HepG2 (cell line): ENCODE results near the gene PRSS53. TPM values are rescaled to one million over a fixed set of nuclear protein-coding genes. Genes with fewer than 3 reads are reported as not detected.
A peak's percentile ranks its signal among the peaks of the same experiment; 100 is the strongest.

Experiments used
- ATAD3A ChIP-seq: sonication (generic); formaldehyde crosslinking; IDR thresholded peaks from 2 replicates; pipeline ENCODE4 v1.4.0; 2020; ENCODE audit warnings: missing genetic modification reagents
- FOXC1 ChIP-seq: sonication (generic); formaldehyde crosslinking; IDR thresholded peaks from 2 replicates; pipeline ENCODE4 v1.8.0; 2022; ENCODE audit warnings: mild to moderate bottlenecking, missing genetic modification reagents, borderline replicate concordance
- FOXK2 ChIP-seq: fragments of 450-650 bp; IDR thresholded peaks from 2 replicates; pipeline ENCODE4 v1.6.1; 2016
- FOXP1 ChIP-seq, 2 experiments: fragments of 450-650 bp in 1 of 2; IDR thresholded peaks; 2 replicates each; pipeline ENCODE4 v1.6.1; 2017 to 2018; ENCODE audit warnings: antibody characterized with exemption in 1 of 2
- IRF2 ChIP-seq: IDR thresholded peaks from 2 replicates; pipeline ENCODE4 v1.6.1; 2018; ENCODE audit warnings: missing genetic modification reagents, missing compliant biosample characterization
- MTA1 ChIP-seq: sonication (generic); formaldehyde crosslinking; IDR thresholded peaks from 2 replicates; pipeline ENCODE4 v1.4.0; 2020; ENCODE audit warnings: missing genetic modification reagents, mild to moderate bottlenecking, borderline replicate concordance
- MTF1 ChIP-seq: sonication (generic); formaldehyde crosslinking; IDR thresholded peaks from 2 replicates; pipeline ENCODE4 v1.5.0; 2020; ENCODE audit warnings: missing genetic modification reagents
- NCOA1 ChIP-seq: sonication (generic); formaldehyde crosslinking; IDR thresholded peaks from 2 replicates; pipeline ENCODE4 v1.9.0; 2021; ENCODE audit warnings: missing genetic modification reagents
- NCOA2 ChIP-seq: sonication (generic); formaldehyde crosslinking; IDR thresholded peaks from 2 replicates; pipeline ENCODE4 v1.8.0; 2022; ENCODE audit warnings: inconsistent platforms
- SSRP1 ChIP-seq: IDR thresholded peaks from 2 replicates; pipeline ENCODE4 v1.6.1; 2016; ENCODE audit warnings: control low read depth
- XBP1 ChIP-seq: sonication (generic); formaldehyde crosslinking; IDR thresholded peaks from 2 replicates; pipeline ENCODE4 v1.5.0; 2020; ENCODE audit warnings: missing genetic modification reagents
- ZBTB38 ChIP-seq: sonication (generic); formaldehyde crosslinking; IDR thresholded peaks from 2 replicates; pipeline ENCODE4 v1.5.1; 2020; ENCODE audit warnings: mild to moderate bottlenecking, missing genetic modification reagents
- ZBTB7B ChIP-seq: sonication (generic); formaldehyde crosslinking; IDR thresholded peaks from 2 replicates; pipeline ENCODE4 v1.4.0; 2020; ENCODE audit warnings: missing genetic modification reagents
- ZFP62 ChIP-seq: sonication (generic); formaldehyde crosslinking; IDR thresholded peaks from 2 replicates; pipeline ENCODE4 v1.4.0; 2020; ENCODE audit warnings: missing genetic modification reagents
- ZNF101 ChIP-seq: sonication (generic); formaldehyde crosslinking; IDR thresholded peaks from 2 replicates; pipeline ENCODE4 v1.4.0; 2020; ENCODE audit warnings: mild to moderate bottlenecking, low read depth, missing genetic modification reagents, borderline replicate concordance
- ZNF292 ChIP-seq: sonication (generic); formaldehyde crosslinking; IDR thresholded peaks from 2 replicates; pipeline ENCODE4 v1.8.1; 2022; ENCODE audit warnings: mild to moderate bottlenecking, low read depth, missing genetic modification reagents, borderline replicate concordance
- ZNF703 ChIP-seq: sonication (generic); formaldehyde crosslinking; IDR thresholded peaks from 2 replicates; pipeline ENCODE4 v1.5.1; 2020; ENCODE audit warnings: missing genetic modification reagents, mild to moderate bottlenecking, moderate library complexity, borderline replicate concordance
- ZNF747 ChIP-seq: sonication (generic); formaldehyde crosslinking; IDR thresholded peaks from 2 replicates; pipeline ENCODE4 v1.8.1; 2023; ENCODE audit warnings: missing genetic modification reagents, mild to moderate bottlenecking, borderline replicate concordance
- ZNF772 ChIP-seq: sonication (generic); formaldehyde crosslinking; IDR thresholded peaks from 2 replicates; pipeline ENCODE4 v1.5.0; 2020; ENCODE audit warnings: mild to moderate bottlenecking, missing genetic modification reagents
- polyA plus RNA-seq, 8 experiments: library from polyadenylated mRNA; depleted of rRNA in 3 of 8; stranded (reverse) in 7 of 8; unstranded in 1 of 8; fragments of >200 nt; fragmentation: Illumina TruSeq in 4 of 8; extraction: Trizol in 4 of 8; gene quantifications; 2 replicates each; pipeline versions ENCODE4 v1.2.1 to v1.2.3, GENCODE V29; 2011 to 2016; ENCODE audit warnings: low read depth in 4 of 8, missing spikeins in 1 of 8, mixed read lengths in 1 of 8; ENCODE audit not compliant: insufficient read depth in 1 of 8
- total RNA-seq, 5 experiments: library from RNA; depleted of rRNA; stranded (reverse); fragments of >200 nt; fragmentation: Illumina TruSeq; extraction: Trizol; gene quantifications; 2 replicates each; pipeline ENCODE4 v1.2.3, GENCODE V29; 2016; ENCODE audit warnings: low read depth in 1 of 5
- TF ChIP-seq, protein P1 (sequence below): sonication (generic); formaldehyde crosslinking; IDR thresholded peaks from 2 replicates; pipeline ENCODE4 v1.5.0; 2020; ENCODE audit warnings: mild to moderate bottlenecking, missing genetic modification reagents, moderate library complexity
- TF ChIP-seq, protein P2 (sequence below): sonication (generic); formaldehyde crosslinking; IDR thresholded peaks from 2 replicates; pipeline ENCODE4 v1.4.0; 2020; ENCODE audit warnings: missing genetic modification reagents
- TF ChIP-seq, protein P3 (sequence below): fragments of 450-650 bp; IDR thresholded peaks from 2 replicates; pipeline ENCODE4 v1.6.1; 2017; ENCODE audit warnings: mild to moderate bottlenecking
- TF ChIP-seq, protein P4 (sequence below): sonication (generic); formaldehyde crosslinking; IDR thresholded peaks from 2 replicates; pipeline ENCODE4 v1.8.0; 2022; ENCODE audit warnings: missing genetic modification reagents, mild to moderate bottlenecking, inconsistent platforms, borderline replicate concordance

The PRSS53 gene
- total and polyA plus RNA-seq, 2 of the 13 experiments (the other 11 are each of a cell fraction or from before 2014, with no cell fraction given), result 2.2 to 7.4 TPM

DNA sequence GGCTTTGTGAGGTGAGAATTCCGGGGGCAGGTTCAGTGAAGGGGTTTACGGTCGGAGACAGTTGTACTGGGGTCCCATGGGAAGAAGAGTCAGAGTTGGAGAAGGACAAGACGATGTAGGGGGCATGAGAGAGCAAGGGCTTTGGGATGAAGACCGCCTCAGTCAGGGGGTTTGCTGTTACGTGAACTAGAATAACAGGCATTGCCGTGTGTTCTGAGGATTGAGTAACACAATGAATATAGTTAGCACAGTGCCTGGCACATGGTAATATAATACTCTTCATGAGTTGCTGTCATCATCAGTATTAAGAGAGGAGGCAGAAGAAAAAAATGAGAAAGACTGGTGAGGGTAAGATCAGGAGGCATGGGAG is 13.9 kb downstream of the PRSS53 start (continued):
- TF ChIP-seq, protein P1, sequence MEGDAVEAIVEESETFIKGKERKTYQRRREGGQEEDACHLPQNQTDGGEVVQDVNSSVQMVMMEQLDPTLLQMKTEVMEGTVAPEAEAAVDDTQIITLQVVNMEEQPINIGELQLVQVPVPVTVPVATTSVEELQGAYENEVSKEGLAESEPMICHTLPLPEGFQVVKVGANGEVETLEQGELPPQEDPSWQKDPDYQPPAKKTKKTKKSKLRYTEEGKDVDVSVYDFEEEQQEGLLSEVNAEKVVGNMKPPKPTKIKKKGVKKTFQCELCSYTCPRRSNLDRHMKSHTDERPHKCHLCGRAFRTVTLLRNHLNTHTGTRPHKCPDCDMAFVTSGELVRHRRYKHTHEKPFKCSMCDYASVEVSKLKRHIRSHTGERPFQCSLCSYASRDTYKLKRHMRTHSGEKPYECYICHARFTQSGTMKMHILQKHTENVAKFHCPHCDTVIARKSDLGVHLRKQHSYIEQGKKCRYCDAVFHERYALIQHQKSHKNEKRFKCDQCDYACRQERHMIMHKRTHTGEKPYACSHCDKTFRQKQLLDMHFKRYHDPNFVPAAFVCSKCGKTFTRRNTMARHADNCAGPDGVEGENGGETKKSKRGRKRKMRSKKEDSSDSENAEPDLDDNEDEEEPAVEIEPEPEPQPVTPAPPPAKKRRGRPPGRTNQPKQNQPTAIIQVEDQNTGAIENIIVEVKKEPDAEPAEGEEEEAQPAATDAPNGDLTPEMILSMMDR, result 0 out of 2 replicates have a peak, but pooled peaks have one; percentile 31
- no peak for TF ChIP-seq XBP1
- no peak for TF ChIP-seq SSRP1 (CRISPR knock-in tag)
- no peak for TF ChIP-seq ZNF101
- TF ChIP-seq FOXP1 (IDR thresholded peaks at IDR 0.05), result no peak
- no peak for TF ChIP-seq FOXP1 (CRISPR knock-in tag; IDR thresholded peaks at IDR 0.05)
- TF ChIP-seq MTF1, result no peak
- no peak for TF ChIP-seq FOXC1 (CRISPR knock-in tag)
- TF ChIP-seq MTA1 (CRISPR knock-in tag), result no peak
- no peak for TF ChIP-seq ATAD3A (CRISPR knock-in tag)
- TF ChIP-seq ZNF292 (CRISPR knock-in tag), result no peak
- TF ChIP-seq, protein P2, sequence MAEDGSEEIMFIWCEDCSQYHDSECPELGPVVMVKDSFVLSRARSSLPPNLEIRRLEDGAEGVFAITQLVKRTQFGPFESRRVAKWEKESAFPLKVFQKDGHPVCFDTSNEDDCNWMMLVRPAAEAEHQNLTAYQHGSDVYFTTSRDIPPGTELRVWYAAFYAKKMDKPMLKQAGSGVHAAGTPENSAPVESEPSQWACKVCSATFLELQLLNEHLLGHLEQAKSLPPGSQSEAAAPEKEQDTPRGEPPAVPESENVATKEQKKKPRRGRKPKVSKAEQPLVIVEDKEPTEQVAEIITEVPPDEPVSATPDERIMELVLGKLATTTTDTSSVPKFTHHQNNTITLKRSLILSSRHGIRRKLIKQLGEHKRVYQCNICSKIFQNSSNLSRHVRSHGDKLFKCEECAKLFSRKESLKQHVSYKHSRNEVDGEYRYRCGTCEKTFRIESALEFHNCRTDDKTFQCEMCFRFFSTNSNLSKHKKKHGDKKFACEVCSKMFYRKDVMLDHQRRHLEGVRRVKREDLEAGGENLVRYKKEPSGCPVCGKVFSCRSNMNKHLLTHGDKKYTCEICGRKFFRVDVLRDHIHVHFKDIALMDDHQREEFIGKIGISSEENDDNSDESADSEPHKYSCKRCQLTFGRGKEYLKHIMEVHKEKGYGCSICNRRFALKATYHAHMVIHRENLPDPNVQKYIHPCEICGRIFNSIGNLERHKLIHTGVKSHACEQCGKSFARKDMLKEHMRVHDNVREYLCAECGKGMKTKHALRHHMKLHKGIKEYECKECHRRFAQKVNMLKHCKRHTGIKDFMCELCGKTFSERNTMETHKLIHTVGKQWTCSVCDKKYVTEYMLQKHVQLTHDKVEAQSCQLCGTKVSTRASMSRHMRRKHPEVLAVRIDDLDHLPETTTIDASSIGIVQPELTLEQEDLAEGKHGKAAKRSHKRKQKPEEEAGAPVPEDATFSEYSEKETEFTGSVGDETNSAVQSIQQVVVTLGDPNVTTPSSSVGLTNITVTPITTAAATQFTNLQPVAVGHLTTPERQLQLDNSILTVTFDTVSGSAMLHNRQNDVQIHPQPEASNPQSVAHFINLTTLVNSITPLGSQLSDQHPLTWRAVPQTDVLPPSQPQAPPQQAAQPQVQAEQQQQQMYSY (CRISPR knock-in tag), result no peak
- TF ChIP-seq, protein P3, sequence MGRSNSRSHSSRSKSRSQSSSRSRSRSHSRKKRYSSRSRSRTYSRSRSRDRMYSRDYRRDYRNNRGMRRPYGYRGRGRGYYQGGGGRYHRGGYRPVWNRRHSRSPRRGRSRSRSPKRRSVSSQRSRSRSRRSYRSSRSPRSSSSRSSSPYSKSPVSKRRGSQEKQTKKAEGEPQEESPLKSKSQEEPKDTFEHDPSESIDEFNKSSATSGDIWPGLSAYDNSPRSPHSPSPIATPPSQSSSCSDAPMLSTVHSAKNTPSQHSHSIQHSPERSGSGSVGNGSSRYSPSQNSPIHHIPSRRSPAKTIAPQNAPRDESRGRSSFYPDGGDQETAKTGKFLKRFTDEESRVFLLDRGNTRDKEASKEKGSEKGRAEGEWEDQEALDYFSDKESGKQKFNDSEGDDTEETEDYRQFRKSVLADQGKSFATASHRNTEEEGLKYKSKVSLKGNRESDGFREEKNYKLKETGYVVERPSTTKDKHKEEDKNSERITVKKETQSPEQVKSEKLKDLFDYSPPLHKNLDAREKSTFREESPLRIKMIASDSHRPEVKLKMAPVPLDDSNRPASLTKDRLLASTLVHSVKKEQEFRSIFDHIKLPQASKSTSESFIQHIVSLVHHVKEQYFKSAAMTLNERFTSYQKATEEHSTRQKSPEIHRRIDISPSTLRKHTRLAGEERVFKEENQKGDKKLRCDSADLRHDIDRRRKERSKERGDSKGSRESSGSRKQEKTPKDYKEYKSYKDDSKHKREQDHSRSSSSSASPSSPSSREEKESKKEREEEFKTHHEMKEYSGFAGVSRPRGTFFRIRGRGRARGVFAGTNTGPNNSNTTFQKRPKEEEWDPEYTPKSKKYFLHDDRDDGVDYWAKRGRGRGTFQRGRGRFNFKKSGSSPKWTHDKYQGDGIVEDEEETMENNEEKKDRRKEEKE, result no peak
- TF ChIP-seq, protein P4, sequence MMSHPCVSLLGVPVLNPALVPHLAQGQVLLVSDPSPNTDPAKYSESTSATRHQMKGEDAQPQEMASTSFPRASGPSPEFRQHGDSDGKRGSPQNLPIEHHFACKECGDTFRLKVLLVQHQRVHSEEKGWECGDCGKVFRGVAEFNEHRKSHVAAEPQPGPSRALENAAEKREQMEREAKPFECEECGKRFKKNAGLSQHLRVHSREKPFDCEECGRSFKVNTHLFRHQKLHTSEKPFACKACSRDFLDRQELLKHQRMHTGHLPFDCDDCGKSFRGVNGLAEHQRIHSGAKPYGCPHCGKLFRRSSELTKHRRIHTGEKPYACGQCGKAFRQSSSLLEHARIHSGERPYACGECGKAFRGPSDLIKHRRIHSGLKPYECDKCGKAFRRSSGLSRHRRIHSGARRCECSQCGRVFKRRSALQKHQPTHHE, result no peak
- TF ChIP-seq NCOA1, result no peak
- no peak for TF ChIP-seq ZBTB7B (CRISPR knock-in tag)
- TF ChIP-seq FOXK2, result no peak
- TF ChIP-seq ZNF703 (CRISPR knock-in tag), result no peak
- no peak for TF ChIP-seq ZNF772
- no peak for TF ChIP-seq IRF2 (CRISPR knock-in tag)
- no peak for TF ChIP-seq ZBTB38 (CRISPR knock-in tag)
- TF ChIP-seq NCOA2 (CRISPR knock-in tag), result no peak
- 0 out of 2 replicates have a peak, but pooled peaks have one; percentile 2 for TF ChIP-seq ZNF747
- no peak for TF ChIP-seq ZFP62 (CRISPR knock-in tag)
